Anterior cingulate cortex (tissue), 58 donors: Measurements from ENCODE around the gene CCDC110.

Source experiments
- DNase-seq, 58 donors: peaks; one replicate each; lab custom pipeline; 2025; lab: John Stamatoyannopoulos, UW

The CCDC110 gene

GRCh38 chr4:185473247-185473646 is 1.7 kb upstream of the CCDC110 start:
- no peak for DNase-seq

- DNase-seq: no peak
These were observed 590 bp upstream of the CCDC110 start for GRCh38 chr4:185472103-185472542.

GRCh38 chr4:185470501-185471195 is 885 bp downstream of the CCDC110 start:
- peak in 48 of 58 donors; percentile 9 to 76 (median 48) for DNase-seq

- peak in 4 of 58 donors; percentile 2 to 20 (median 6) for DNase-seq
These were observed 1.9 kb downstream of the CCDC110 start for GRCh38 chr4:185469580-185470154.

GRCh38 chr4:185468999-185469398 is 2.5 kb downstream of the CCDC110 start:
- no peak for DNase-seq

GRCh38 chr4:185467991-185468390 is 3.5 kb downstream of the CCDC110 start:
- peak in 1 of 58 donors; percentile 2 for DNase-seq

- DNase-seq: peak in 1 of 58 donors; percentile 17
These were observed 4.4 kb downstream of the CCDC110 start for GRCh38 chr4:185467101-185467500.

GRCh38 chr4:185465707-185466106 is 5.8 kb downstream of the CCDC110 start:
- no peak for DNase-seq

GRCh38 chr4:185464887-185465286 is 6.6 kb downstream of the CCDC110 start:
- DNase-seq: no peak

- no peak for DNase-seq
These were observed 7.3 kb downstream of the CCDC110 start for GRCh38 chr4:185464183-185464582.

- no peak for DNase-seq
These were observed 8.0 kb downstream of the CCDC110 start for GRCh38 chr4:185463541-185463940.

- DNase-seq: no peak
These were observed 10.0 kb downstream of the CCDC110 start for GRCh38 chr4:185461565-185461964.

- DNase-seq: no peak
These were observed 14.4 kb downstream of the CCDC110 start for GRCh38 chr4:185457136-185457535.

GRCh38 chr4:185456131-185456530 is 15.4 kb downstream of the CCDC110 start:
- DNase-seq: no peak

- no peak for DNase-seq
These were observed 26.3 kb downstream of the CCDC110 start for GRCh38 chr4:185445209-185445608.

- no peak for DNase-seq
These were observed 30.1 kb downstream of the CCDC110 start for GRCh38 chr4:185441479-185441878.

- DNase-seq: no peak
These were observed 33.7 kb downstream of the CCDC110 start for GRCh38 chr4:185437809-185438208.

- no peak for DNase-seq
These were observed 36.1 kb downstream of the CCDC110 start for GRCh38 chr4:185435466-185435865.

- DNase-seq: no peak
These were observed 41.9 kb downstream of the CCDC110 start for GRCh38 chr4:185429660-185430059.

GRCh38 chr4:185426960-185427688 is 44.4 kb downstream of the CCDC110 start:
- DNase-seq: peak in 1 of 58 donors; percentile 15

- peak; percentile 32 to 96 (median 86) for DNase-seq
These were observed 45.7 kb downstream of the CCDC110 start, which contains the start of gene UFSP2 for GRCh38 chr4:185425647-185426352. Gene UFSP2, minus strand, starts transcription at chr4:185425964. Its CDS starts 96 bp downstream, at chr4:185425868.
